ENCODE measurements around the gene GJB1.
"Not testable (repeated sequence)": the region's sequence is repeated elsewhere in the genome, so short reads cannot be mapped to it uniquely, and the experiment has no call there.

The GJB1 gene

GRCh38 chrX:71256856-71257255 is 33.8 kb downstream of the GJB1 start:
- no peak for DNase-seq

- DNase-seq = not testable (repeated sequence)
These were observed 45.6 kb downstream of the GJB1 start for GRCh38 chrX:71268624-71269023.

GRCh38 chrX:71269801-71270395 is 46.9 kb downstream of the GJB1 start:
- no peak for DNase-seq

GRCh38 chrX:71272313-71272712 is 49.3 kb downstream of the GJB1 start:
- not testable (repeated sequence) for DNase-seq

Data from fibroblast of upper back skin (primary cell).